ENCODE results near the gene SLC35A4. TPM values are rescaled to one million over a fixed set of nuclear protein-coding genes. Genes with fewer than 3 reads are reported as not detected.

SLC35A4 gene
- total and polyA plus RNA-seq, 7 experiments from 2014 or later: 40.4 to 142 (median 52.7) TPM

- H3K27me3 ChIP-seq (ENCODE audit: control insufficient read depth in 2 of 2, insufficient read depth in 2 of 2, low read length in 2 of 2): no peaks in the 10 kb centered on the region
- Mint-ChIP-seq H3K36me3 (peaks cover 11 to 34% (median 21%) of the 10 kb centered on the region in 5 donors), H3K4me1 (peaks cover 40 to 67% (median 52%) of the 10 kb centered on the region in 7 donors), H3K9me3 (peaks cover 0 to 3% (median 0%) of the 10 kb centered on the region in 11 donors), H3K27ac (peak overlapping the region; percentile 81 to 99 (median 98)), H3K27me3 (no peaks in the 10 kb centered on the region), H3K4me3 (peak overlapping the region; percentile 51 to 99 (median 91))
- peaks cover 12 to 26% of the 10 kb centered on the region in 2 donors for H3K4me1 ChIP-seq (ENCODE audit: control insufficient read depth in 2 of 2, insufficient read depth in 2 of 2, low read length in 2 of 2)
- H3K9me3 ChIP-seq (ENCODE audit: control insufficient read depth in 2 of 3, low read length in 3 of 3): no peaks in the 10 kb centered on the region
- peaks cover 10 to 27% (median 15%) of the 10 kb centered on the region in 3 experiments for H3K36me3 ChIP-seq (ENCODE audit: control insufficient read depth in 2 of 3, insufficient read depth in 3 of 3, low read length in 3 of 3)
- intact Hi-C loops (cut with micrococcal nuclease): loop anchor here (2.0 to 5.0 kb wide), 4 partner anchors 153 to 1088 kb away; partner anchors contain the start of genes CYSTM1 (in 1 of the 2), HDAC3 (in 1 of the 2), RELL2 (in 1 of the 2) and ZMAT2 (in 1 of the 2)
- H3K27ac ChIP-seq (ENCODE audit: low read depth, low read length): peak overlapping the region; percentile 89
- CTCF ChIA-PET: interaction anchor here (1.3 kb wide), 1 partner anchor 83 kb away, joined by 7 read pairs; the partner anchor contains the start of gene CD14
- H3K4me3 ChIP-seq (ENCODE audit: low read length): no peak overlapping the region
- POLR2A ChIA-PET: interaction anchor here (0.8 to 11.7 kb wide), 6 partner anchors 15 to 139 kb away, joined by 3 to 248 read pairs (median 15); partner anchors contain the start of genes APBB3, CD14, IK and NDUFA2
- no peak for ATAC-seq
- DNase-seq: no peak
Observed at GRCh38 chr5:140549237-140550144, 15.1 kb upstream of the SLC35A4 start.

- intact Hi-C loops (cut with micrococcal nuclease): no loop called here
- peaks cover 48 to 76% (median 58%) of the 10 kb centered on the region in 7 donors for H3K4me1 Mint-ChIP-seq
- H3K27me3 Mint-ChIP-seq: no peaks in the 10 kb centered on the region
- H3K27ac ChIP-seq (ENCODE audit: low read depth, low read length): peak overlapping the region; percentile 89
- ATAC-seq (no peak), DNase-seq (no peak)
- peak overlapping the region; percentile 34 to 99 (median 93) for H3K27ac Mint-ChIP-seq
- ChIA-PET CTCF (interaction anchor here (1.0 kb wide), 1 partner anchor 140 kb away, joined by 3 read pairs; the partner anchor contains the start of gene HARS1), POLR2A (interaction anchor here (0.8 to 11.7 kb wide), 4 partner anchors 14 to 149 kb away, joined by 3 to 248 read pairs (median 5); partner anchors contain the start of genes ANKHD1, APBB3, SLC35A4 and SRA1)
- H3K4me3 Mint-ChIP-seq: peak overlapping the region in 9 of 10 donors; percentile 2 to 99 (median 16)
- peaks cover 10 to 27% (median 15%) of the 10 kb centered on the region in 3 experiments for H3K36me3 ChIP-seq (ENCODE audit: control insufficient read depth in 2 of 3, insufficient read depth in 3 of 3, low read length in 3 of 3)
- no peaks in the 10 kb centered on the region for H3K27me3 ChIP-seq (ENCODE audit: control insufficient read depth in 2 of 2, insufficient read depth in 2 of 2, low read length in 2 of 2)
- H3K36me3 Mint-ChIP-seq: peaks cover 6 to 32% (median 22%) of the 10 kb centered on the region in 5 donors
- H3K9me3 Mint-ChIP-seq: peaks cover 0 to 4% (median 0%) of the 10 kb centered on the region in 11 donors
- H3K4me1 ChIP-seq (ENCODE audit: control insufficient read depth in 2 of 2, insufficient read depth in 2 of 2, low read length in 2 of 2): peaks cover 12 to 28% of the 10 kb centered on the region in 2 donors
- no peaks in the 10 kb centered on the region for H3K9me3 ChIP-seq (ENCODE audit: control insufficient read depth in 2 of 3, low read length in 3 of 3)
- no peak overlapping the region for H3K4me3 ChIP-seq (ENCODE audit: low read length)
Observed at GRCh38 chr5:140550147-140551079, 14.2 kb upstream of the SLC35A4 start.

- peaks cover 6 to 40% (median 22%) of the 10 kb centered on the region in 5 donors for H3K36me3 Mint-ChIP-seq
Observed at GRCh38 chr5:140551872-140552271, 12.8 kb upstream of the SLC35A4 start.

GRCh38 chr5:140553657-140554056 is 11.0 kb upstream of the SLC35A4 start:
- Mint-ChIP-seq H3K36me3 (peaks cover 6 to 43% (median 22%) of the 10 kb centered on the region in 5 donors), H3K4me1 (peaks cover 58 to 78% (median 71%) of the 10 kb centered on the region in 7 donors), H3K9me3 (peaks cover 0 to 4% (median 0%) of the 10 kb centered on the region in 11 donors), H3K4me3 (peak overlapping the region in 4 of 10 donors; percentile 2 to 58 (median 31)), H3K27ac (peak overlapping the region; percentile 16 to 87 (median 82)), H3K27me3 (no peaks in the 10 kb centered on the region)
- no peak overlapping the region for H3K27ac ChIP-seq (ENCODE audit: low read depth, low read length)
- DNase-seq (no peak), ATAC-seq (no peak)
- H3K4me3 ChIP-seq (ENCODE audit: low read length): no peak overlapping the region
- H3K9me3 ChIP-seq (ENCODE audit: control insufficient read depth in 2 of 3, low read length in 3 of 3): no peaks in the 10 kb centered on the region
- H3K27me3 ChIP-seq (ENCODE audit: control insufficient read depth in 2 of 2, insufficient read depth in 2 of 2, low read length in 2 of 2): no peaks in the 10 kb centered on the region
- intact Hi-C loops (cut with micrococcal nuclease): no loop called here
- POLR2A ChIA-PET: interaction anchor here (0.6 to 11.7 kb wide), 5 partner anchors 11 to 152 kb away, joined by 3 to 248 read pairs (median 4); partner anchors contain the start of genes ANKHD1, APBB3, IK and NDUFA2
- peaks cover 14 to 31% of the 10 kb centered on the region in 2 donors for H3K4me1 ChIP-seq (ENCODE audit: control insufficient read depth in 2 of 2, insufficient read depth in 2 of 2, low read length in 2 of 2)
- peaks cover 10 to 27% (median 15%) of the 10 kb centered on the region in 3 experiments for H3K36me3 ChIP-seq (ENCODE audit: control insufficient read depth in 2 of 3, insufficient read depth in 3 of 3, low read length in 3 of 3)
- CTCF ChIA-PET: interaction anchor here (0.9 kb wide), 1 partner anchor 16 kb away, joined by 3 read pairs; no protein-coding TSS in a partner anchor

More at GRCh38 chr5:140551872-140552271, 12.8 kb upstream of the SLC35A4 start:
- ChIA-PET POLR2A (interaction anchor here (0.7 to 11.7 kb wide), 4 partner anchors 12 to 95 kb away, joined by 3 to 248 read pairs (median 5); partner anchors contain the start of genes APBB3, IK, NDUFA2 and SLC35A4), CTCF (no interaction called here)
- Histone ChIP-seq H3K4me3 (ENCODE audit: low read length) (no peak overlapping the region), H3K36me3 (ENCODE audit: control insufficient read depth in 2 of 3, insufficient read depth in 3 of 3, low read length in 3 of 3) (peaks cover 10 to 27% (median 15%) of the 10 kb centered on the region in 3 experiments), H3K4me1 (ENCODE audit: control insufficient read depth in 2 of 2, insufficient read depth in 2 of 2, low read length in 2 of 2) (peaks cover 25 to 40% of the 10 kb centered on the region in 2 donors), H3K9me3 (ENCODE audit: control insufficient read depth in 2 of 3, low read length in 3 of 3) (no peaks in the 10 kb centered on the region), H3K27me3 (ENCODE audit: control insufficient read depth in 2 of 2, insufficient read depth in 2 of 2, low read length in 2 of 2) (no peaks in the 10 kb centered on the region), H3K27ac (ENCODE audit: low read depth, low read length) (no peak overlapping the region)
- Mint-ChIP-seq H3K9me3 (peaks cover 0 to 4% (median 0%) of the 10 kb centered on the region in 11 donors), H3K4me3 (no peak overlapping the region), H3K27ac (peak overlapping the region in 4 of 9 donors; percentile 13 to 99 (median 33)), H3K27me3 (no peaks in the 10 kb centered on the region), H3K4me1 (peaks cover 60 to 83% (median 71%) of the 10 kb centered on the region in 7 donors)
- intact Hi-C loops (cut with micrococcal nuclease): no loop called here
- ATAC-seq: no peak
- no peak for DNase-seq

GRCh38 chr5:140554454-140554853 is 10.2 kb upstream of the SLC35A4 start:
- peak overlapping the region in 8 of 10 donors; percentile 2 to 47 (median 7) for H3K4me3 Mint-ChIP-seq
- H3K36me3 Mint-ChIP-seq: peaks cover 6 to 41% (median 22%) of the 10 kb centered on the region in 5 donors
- intact Hi-C loops (cut with micrococcal nuclease): no loop called here

More at GRCh38 chr5:140554454-140554853, 10.2 kb upstream of the SLC35A4 start:
- H3K27me3 ChIP-seq (ENCODE audit: control insufficient read depth in 2 of 2, insufficient read depth in 2 of 2, low read length in 2 of 2): no peaks in the 10 kb centered on the region
- ATAC-seq (no peak), DNase-seq (no peak)
- CTCF ChIA-PET: interaction anchor here (0.6 to 1.0 kb wide), 2 partner anchors 9 to 138 kb away, joined by 3 to 4 read pairs; partner anchors contain the start of gene APBB3
- POLR2A ChIA-PET: interaction anchor here (0.6 to 11.7 kb wide), 5 partner anchors 10 to 226 kb away, joined by 4 to 248 read pairs (median 4); partner anchors contain the start of genes APBB3, IK, NDUFA2 and SLC35A4
- peak overlapping the region; percentile 2 to 87 (median 63) for H3K27ac Mint-ChIP-seq
- H3K4me3 ChIP-seq (ENCODE audit: low read length): no peak overlapping the region
- no peaks in the 10 kb centered on the region for H3K9me3 ChIP-seq (ENCODE audit: control insufficient read depth in 2 of 3, low read length in 3 of 3)
- peak overlapping the region; percentile 1 for H3K27ac ChIP-seq (ENCODE audit: low read depth, low read length)
- peaks cover 0 to 4% (median 0%) of the 10 kb centered on the region in 11 donors for H3K9me3 Mint-ChIP-seq
- peaks cover 14 to 23% of the 10 kb centered on the region in 2 donors for H3K4me1 ChIP-seq (ENCODE audit: control insufficient read depth in 2 of 2, insufficient read depth in 2 of 2, low read length in 2 of 2)
- H3K27me3 Mint-ChIP-seq: no peaks in the 10 kb centered on the region
- H3K4me1 Mint-ChIP-seq: peaks cover 51 to 73% (median 63%) of the 10 kb centered on the region in 7 donors
- peaks cover 10 to 25% (median 15%) of the 10 kb centered on the region in 3 experiments for H3K36me3 ChIP-seq (ENCODE audit: control insufficient read depth in 2 of 3, insufficient read depth in 3 of 3, low read length in 3 of 3)
